NB4 (cell line): ENCODE results near the gene CHCHD6.

Experiments
- POLR2A ChIP-seq: IDR thresholded peaks from 2 replicates; pipeline ENCODE4 v1.6.1; 2011; ENCODE audit warnings: mild to moderate bottlenecking; ENCODE audit not compliant: insufficient read length; ENCODE audit errors: extremely low read depth
- TF ChIP-seq, protein P1 (sequence below): IDR thresholded peaks from one replicate; pipeline ENCODE4 v1.5.1; 2012; ENCODE audit warnings: low read depth, low read length

DNA sequence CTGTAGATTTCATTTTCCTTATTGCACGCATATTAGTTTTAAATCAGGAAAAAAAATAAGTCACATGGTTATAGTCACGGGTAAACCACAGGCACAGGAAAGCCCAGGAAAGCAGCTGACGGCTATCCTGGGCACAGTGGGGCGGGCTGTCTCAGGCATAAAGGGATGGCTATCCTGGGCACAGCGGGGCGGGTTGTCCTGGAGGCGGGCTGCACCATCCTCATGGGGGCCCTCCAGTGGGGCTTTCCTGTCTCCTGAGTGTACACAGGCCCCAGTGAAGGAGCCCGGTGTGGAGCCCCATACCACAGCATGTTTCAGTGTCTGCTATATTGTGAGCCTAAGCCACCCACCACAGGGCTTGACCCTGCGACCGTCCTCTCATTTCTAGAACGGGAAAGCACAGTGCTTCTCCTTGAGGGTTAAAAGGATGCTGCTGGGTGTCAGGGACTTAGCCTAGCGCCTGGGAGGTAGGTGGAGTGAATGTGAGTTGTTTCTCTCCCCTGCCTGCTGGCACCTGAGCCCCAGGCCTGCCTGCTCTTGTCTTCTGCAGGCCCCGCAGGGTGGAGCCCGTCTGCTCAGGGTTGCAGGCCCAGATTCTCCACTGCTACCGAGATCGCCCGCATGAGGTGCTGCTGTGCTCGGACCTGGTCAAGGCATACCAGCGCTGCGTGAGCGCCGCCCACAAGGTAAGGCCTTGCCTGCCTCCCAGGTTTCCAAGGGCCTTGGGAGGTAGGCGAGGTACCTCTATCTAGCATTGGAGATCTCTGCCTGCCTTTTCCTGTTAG lies 253.0 kb downstream of the CHCHD6 start:
- TF ChIP-seq, protein P1, sequence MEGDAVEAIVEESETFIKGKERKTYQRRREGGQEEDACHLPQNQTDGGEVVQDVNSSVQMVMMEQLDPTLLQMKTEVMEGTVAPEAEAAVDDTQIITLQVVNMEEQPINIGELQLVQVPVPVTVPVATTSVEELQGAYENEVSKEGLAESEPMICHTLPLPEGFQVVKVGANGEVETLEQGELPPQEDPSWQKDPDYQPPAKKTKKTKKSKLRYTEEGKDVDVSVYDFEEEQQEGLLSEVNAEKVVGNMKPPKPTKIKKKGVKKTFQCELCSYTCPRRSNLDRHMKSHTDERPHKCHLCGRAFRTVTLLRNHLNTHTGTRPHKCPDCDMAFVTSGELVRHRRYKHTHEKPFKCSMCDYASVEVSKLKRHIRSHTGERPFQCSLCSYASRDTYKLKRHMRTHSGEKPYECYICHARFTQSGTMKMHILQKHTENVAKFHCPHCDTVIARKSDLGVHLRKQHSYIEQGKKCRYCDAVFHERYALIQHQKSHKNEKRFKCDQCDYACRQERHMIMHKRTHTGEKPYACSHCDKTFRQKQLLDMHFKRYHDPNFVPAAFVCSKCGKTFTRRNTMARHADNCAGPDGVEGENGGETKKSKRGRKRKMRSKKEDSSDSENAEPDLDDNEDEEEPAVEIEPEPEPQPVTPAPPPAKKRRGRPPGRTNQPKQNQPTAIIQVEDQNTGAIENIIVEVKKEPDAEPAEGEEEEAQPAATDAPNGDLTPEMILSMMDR, result no peak
- TF ChIP-seq POLR2A, result no peak
